Thoracic aorta (tissue), 2 donors: ENCODE data around the gene SYNE1. TPM values are rescaled to one million over a fixed set of nuclear protein-coding genes. Genes with fewer than 3 reads are reported as not detected.
A peak's percentile ranks its signal among the peaks of the same experiment; 100 is the strongest.
"Not testable (repeated sequence)": the region's sequence is repeated elsewhere in the genome, so short reads cannot be mapped to it uniquely, and the experiment has no call there.

Source experiments
- ATAC-seq: fragments of 150-250 bp; one replicate; pipeline ENCODE4 v1.8.0; 2017; ENCODE audit warnings: low read depth; ENCODE audit not compliant: insufficient number of reproducible peaks, low FRiP score
- DNase-seq: peaks from one replicate; pipeline ENCODE4 v3.0.0-alpha.2; 2020; ENCODE audit warnings: low spot score
- H3K27ac ChIP-seq, 2 donors: fragments of 200-600 bp; sonication (generic); 1 replicate in 1 of 2; 2 replicates in 1 of 2; pipeline ENCODE4 v1.5.1; 2016; ENCODE audit warnings: mild to moderate bottlenecking in 2 of 2, moderate library complexity in 2 of 2
- H3K27me3 ChIP-seq: fragments of 200-600 bp; sonication (generic); replicated peaks from 2 replicates; pipeline ENCODE4 v1.6.0; 2016; ENCODE audit warnings: mild to moderate bottlenecking; ENCODE audit not compliant: insufficient read depth
- H3K36me3 ChIP-seq: fragments of 200-600 bp; sonication (generic); one replicate; pipeline ENCODE4 v1.5.1; 2016
- H3K4me1 ChIP-seq, 2 donors: fragments of 200-600 bp; sonication (generic); 1 replicate in 1 of 2; 2 replicates in 1 of 2; pipeline versions ENCODE4 v1.5.1 to v1.6.0; 2016; ENCODE audit warnings: low read depth in 2 of 2, mild to moderate bottlenecking in 1 of 2; ENCODE audit not compliant: control insufficient read depth in 1 of 2
- H3K4me3 ChIP-seq: fragments of 200-600 bp; sonication (generic); 2 replicates; pipeline ENCODE4 v1.5.1; 2016; ENCODE audit warnings: mild to moderate bottlenecking
- H3K9me3 ChIP-seq: fragments of 200-600 bp; sonication (generic); 2 replicates; pipeline ENCODE4 v1.5.1; 2016
- CTCF ChIP-seq: fragments of 200-600 bp; sonication (generic); IDR thresholded peaks from one replicate; pipeline ENCODE4 v1.5.1; 2019; ENCODE audit warnings: antibody characterized with exemption
- total RNA-seq, 2 donors: library from RNA; depleted of rRNA; stranded (reverse); fragments of >200 nt; gene quantifications; one replicate each; pipeline versions ENCODE4 v1.1.0 to v1.2.3, GENCODE V29; 2016

SYNE1 gene
- total RNA-seq, 2 donors from 2014 or later, result 462 to 552 TPM

DNA sequence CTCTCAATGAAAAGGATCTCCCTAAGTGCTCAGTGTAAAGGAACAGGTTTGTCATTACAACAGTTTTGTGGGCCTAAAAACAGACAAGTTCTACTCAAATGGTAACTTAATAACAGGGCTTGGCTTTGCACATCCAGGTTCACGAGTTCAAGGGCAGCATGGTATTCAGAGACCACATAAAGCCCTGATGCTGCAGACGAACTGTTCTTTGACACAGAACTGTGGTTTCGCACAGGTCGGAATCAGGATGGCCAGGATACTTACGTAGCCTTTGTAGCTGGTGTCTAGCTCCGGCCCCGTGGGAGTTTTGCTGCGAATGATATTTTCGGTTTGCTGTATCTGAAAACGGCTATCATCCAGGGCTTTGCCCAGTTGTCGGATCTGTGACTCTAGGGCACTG lies 493.8 kb downstream of the SYNE1 start:
- Histone ChIP-seq H3K36me3 (peaks cover 59% of the 10 kb centered on the region), H3K27me3 (no peaks in the 10 kb centered on the region), H3K27ac (no peak overlapping the region), H3K4me3 (no peak overlapping the region), H3K9me3 (no peaks in the 10 kb centered on the region), H3K4me1 (peaks cover 4 to 10% of the 10 kb centered on the region in 2 donors)
- no peak for ATAC-seq
- no peak for TF ChIP-seq CTCF
- no peak for DNase-seq

DNA sequence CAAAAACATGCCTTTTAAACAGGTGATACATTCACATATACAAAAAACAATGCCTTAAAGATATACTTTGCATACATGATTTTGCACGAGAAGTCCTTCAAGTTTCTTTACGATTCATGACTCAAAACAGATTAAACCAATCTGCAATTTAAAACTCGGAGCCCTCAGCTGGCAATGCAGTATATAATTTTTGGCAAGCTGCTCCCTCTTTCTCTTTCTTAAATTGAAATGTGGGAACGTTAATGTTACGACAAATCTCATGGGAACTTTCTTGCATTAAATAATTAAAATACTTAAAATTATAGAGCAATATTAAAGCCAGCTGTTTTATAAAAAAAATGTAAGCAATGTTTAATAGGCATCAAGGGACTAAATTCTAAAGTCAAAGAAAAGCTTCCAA lies 495.1 kb downstream of the SYNE1 start:
- Histone ChIP-seq H3K36me3 (peaks cover 56% of the 10 kb centered on the region), H3K27ac (no peak overlapping the region), H3K4me1 (peaks cover 4 to 8% of the 10 kb centered on the region in 2 donors), H3K4me3 (no peak overlapping the region), H3K9me3 (no peaks in the 10 kb centered on the region), H3K27me3 (no peaks in the 10 kb centered on the region)
- ATAC-seq, result no peak
- no peak for TF ChIP-seq CTCF
- no peak for DNase-seq

- ATAC-seq, H3K4me1 ChIP-seq, H3K27ac ChIP-seq, H3K4me3 ChIP-seq, H3K27me3 ChIP-seq, DNase-seq, H3K9me3 ChIP-seq: not testable (repeated sequence)
- peaks cover 68% of the 10 kb centered on the region for H3K36me3 ChIP-seq
Observed at GRCh38 chr6:152138344-152138743, 498.8 kb downstream of the SYNE1 start.

DNA sequence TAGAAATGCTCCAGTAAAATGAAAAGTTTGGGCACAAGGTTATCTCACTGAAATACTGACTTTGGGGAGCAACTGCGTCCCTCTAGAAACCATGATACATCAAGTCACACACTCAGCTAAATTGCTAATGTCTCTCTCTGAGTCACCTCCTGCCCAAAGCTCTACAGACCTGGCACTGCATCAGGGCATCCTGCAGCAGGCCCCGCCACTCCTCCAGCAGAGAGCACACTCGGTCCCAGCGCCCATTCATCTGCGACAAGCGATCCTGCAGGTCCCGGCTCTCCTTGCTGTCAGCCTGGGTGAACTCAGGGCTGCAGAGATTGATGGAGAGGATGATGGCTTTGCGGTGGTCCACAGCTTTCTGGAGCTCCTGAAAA lies 500.7 kb downstream of the SYNE1 start:
- Histone ChIP-seq H3K27me3 (no peaks in the 10 kb centered on the region), H3K36me3 (peaks cover 81% of the 10 kb centered on the region), H3K9me3 (no peaks in the 10 kb centered on the region), H3K4me3 (no peak overlapping the region), H3K4me1 (no peaks in the 10 kb centered on the region), H3K27ac (no peak overlapping the region)
- DNase-seq (no peak), ATAC-seq (no peak)
- TF ChIP-seq CTCF, result no peak

DNA sequence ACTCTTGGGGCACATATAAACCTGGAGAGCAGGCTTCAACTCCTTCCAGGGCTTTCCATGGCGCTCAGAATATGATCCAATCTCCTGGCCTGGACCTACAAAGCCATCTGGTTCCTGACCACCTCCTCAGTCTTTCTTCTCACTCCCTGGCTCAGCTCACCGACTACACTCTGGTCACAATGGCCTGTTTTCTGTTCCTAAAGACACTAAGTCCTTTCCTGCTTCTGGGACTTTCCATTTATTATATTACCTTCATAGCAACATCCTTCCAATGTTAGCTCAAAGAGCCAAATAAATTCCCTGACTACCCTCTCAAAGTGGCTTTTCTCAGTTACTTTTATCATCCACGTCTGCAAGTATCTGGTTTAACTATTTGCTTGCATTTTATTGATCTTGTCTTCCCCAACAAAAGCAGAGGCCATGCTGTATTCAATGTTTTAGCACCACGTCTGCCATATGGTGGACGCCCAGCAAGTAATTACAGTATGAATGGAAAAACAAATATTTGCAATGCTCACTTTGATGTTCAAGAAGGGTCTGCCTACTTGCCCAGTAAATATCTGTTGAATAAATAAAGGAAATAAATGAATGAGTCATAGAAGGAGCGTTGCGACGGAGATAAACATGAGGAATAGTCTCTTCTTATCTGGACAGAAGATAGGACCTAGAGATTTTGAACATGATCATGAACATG lies 501.3 kb downstream of the SYNE1 start:
- Histone ChIP-seq H3K4me1 (no peaks in the 10 kb centered on the region), H3K4me3 (no peak overlapping the region), H3K9me3 (no peaks in the 10 kb centered on the region), H3K27ac (no peak overlapping the region), H3K27me3 (no peaks in the 10 kb centered on the region), H3K36me3 (peaks cover 77% of the 10 kb centered on the region)
- no peak for ATAC-seq
- DNase-seq, result no peak
- no peak for TF ChIP-seq CTCF

DNA sequence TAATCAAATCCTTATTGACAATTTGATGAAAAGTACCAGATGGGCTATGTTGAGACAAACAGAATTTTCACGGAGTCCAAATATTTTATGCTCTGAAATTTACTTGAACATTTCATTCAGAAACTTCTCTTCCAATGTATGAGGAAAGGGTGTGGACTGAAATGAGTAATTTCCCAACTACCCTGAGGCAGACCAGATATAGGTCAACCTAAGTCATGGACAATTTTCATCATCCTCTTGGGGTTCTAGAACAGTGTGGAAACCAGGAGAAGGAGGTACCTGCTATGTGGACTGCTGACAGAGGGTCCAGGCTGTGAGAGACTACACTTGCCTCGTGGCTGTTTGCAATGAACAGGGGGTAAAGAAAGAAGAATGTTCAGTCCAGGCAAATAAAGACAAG lies 506.7 kb downstream of the SYNE1 start:
- DNase-seq (no peak), ATAC-seq (no peak)
- Histone ChIP-seq H3K4me3 (no peak overlapping the region), H3K27ac (peak overlapping the region in 1 of 2 donors; percentile 68), H3K4me1 (peaks cover 10 to 30% of the 10 kb centered on the region in 2 donors), H3K36me3 (peaks cover 44% of the 10 kb centered on the region), H3K9me3 (no peaks in the 10 kb centered on the region), H3K27me3 (no peaks in the 10 kb centered on the region)
- TF ChIP-seq CTCF, result no peak
